Fibroblast of lung (primary cell): ENCODE data around the gene MYL4.

Source experiments
- CTCF ChIP-seq, 2 donors: IDR thresholded peaks in 1 of 2; conservative IDR thresholded peaks in 1 of 2; 1 replicate in 1 of 2; 2 replicates in 1 of 2; pipeline ENCODE4 v1.5.1; 2011 to 2012; ENCODE audit warnings: low read length in 2 of 2, control low read depth in 1 of 2, inconsistent platforms in 1 of 2, low read depth in 1 of 2, mild to moderate bottlenecking in 1 of 2
- EZH2 ChIP-seq: IDR thresholded peaks from 2 replicates; pipeline ENCODE4 v1.5.1; 2012; ENCODE audit warnings: low read length, control low read depth, mild to moderate bottlenecking; ENCODE audit errors: missing control alignments

- TF ChIP-seq CTCF (conservative IDR thresholded peaks at IDR 0.05 in 1 of 2, IDR thresholded peaks at IDR 0.05 in 1 of 2; ENCODE audit: low read depth in 1 of 2, low read length in 2 of 2) (no peak), EZH2 (no peak)
Observed at GRCh38 chr17:47252209-47252608, 43.1 kb downstream of the MYL4 start.
